Measurements from ENCODE around the gene SEC16B.

Gene SEC16B

DNA sequence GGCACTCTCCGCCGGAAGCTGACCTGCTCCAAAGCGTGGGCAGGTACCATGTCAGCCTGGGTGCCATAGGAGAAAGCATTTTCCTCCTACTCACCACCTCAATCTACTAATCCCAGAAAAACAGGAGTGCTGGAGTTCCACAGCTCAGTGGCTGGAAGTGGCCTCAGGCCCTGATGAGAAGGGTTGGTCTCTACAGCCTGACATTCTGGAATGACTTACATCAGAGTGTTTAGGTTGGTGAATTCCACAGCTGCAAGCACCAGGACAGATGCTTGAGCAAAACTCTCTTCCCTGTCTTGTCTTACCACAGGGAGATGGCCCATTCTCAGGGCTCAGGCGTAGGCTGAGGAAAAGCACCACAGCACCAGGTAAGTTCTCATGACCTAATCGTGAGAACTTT lies 5.5 kb downstream of the SEC16B start (continued):
- TF ChIP-seq ZNF777 (tag by site-specific recombination; IDR thresholded peaks at IDR 0.05; ENCODE audit: borderline replicate concordance) (no peak), BCL11A (tag by site-specific recombination; IDR thresholded peaks at IDR 0.05; ENCODE audit: low read depth) (no peak)
- TF ChIP-seq, protein P1, sequence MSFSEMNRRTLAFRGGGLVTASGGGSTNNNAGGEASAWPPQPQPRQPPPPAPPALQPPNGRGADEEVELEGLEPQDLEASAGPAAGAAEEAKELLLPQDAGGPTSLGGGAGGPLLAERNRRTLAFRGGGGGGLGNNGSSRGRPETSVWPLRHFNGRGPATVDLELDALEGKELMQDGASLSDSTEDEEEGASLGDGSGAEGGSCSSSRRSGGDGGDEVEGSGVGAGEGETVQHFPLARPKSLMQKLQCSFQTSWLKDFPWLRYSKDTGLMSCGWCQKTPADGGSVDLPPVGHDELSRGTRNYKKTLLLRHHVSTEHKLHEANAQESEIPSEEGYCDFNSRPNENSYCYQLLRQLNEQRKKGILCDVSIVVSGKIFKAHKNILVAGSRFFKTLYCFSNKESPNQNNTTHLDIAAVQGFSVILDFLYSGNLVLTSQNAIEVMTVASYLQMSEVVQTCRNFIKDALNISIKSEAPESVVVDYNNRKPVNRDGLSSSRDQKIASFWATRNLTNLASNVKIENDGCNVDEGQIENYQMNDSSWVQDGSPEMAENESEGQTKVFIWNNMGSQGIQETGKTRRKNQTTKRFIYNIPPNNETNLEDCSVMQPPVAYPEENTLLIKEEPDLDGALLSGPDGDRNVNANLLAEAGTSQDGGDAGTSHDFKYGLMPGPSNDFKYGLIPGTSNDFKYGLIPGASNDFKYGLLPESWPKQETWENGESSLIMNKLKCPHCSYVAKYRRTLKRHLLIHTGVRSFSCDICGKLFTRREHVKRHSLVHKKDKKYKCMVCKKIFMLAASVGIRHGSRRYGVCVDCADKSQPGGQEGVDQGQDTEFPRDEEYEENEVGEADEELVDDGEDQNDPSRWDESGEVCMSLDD (tag by site-specific recombination; IDR thresholded peaks at IDR 0.05): no peak

DNA sequence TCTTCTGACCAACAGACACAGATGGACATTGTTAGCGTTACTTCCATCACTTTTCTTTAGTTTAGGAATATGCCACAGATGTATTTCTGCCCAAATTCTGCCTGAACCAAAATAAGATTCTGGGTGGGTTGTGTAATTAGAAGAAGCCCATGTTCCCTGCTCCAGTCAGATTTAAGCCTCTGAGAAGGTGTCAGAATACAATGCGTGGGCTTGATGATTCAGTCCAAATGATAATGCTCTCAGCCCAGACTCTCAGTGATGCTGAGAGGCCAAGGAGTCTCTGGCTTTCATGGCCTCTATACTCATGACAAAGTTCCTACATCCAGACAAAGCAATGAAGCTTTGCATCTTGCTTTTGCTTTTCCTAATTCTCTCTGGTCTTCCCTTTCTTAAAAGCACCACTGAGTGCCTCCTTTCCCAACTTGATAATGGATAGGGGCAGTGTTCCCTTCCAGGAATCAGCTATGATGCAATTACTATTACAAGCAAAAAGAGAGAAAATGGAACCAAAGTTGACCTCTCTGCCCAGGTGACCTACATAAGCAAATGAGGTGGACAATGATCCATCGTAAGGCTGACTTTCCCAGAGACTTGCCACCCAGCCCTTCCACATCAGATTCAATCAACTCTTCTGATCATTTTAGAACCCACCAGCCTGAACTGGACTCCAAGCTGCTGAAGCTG lies 8.8 kb downstream of the SEC16B start:
- CTCF ChIA-PET: interaction anchor here (0.6 to 2.0 kb wide), 2 partner anchors 53 to 339 kb away, joined by 4 to 7 read pairs; no protein-coding TSS in a partner anchor
- TF ChIP-seq GLI2 (tag by site-specific recombination; IDR thresholded peaks at IDR 0.05; ENCODE audit: borderline replicate concordance, low read depth) (no peak), ZNF747 (tag by site-specific recombination; IDR thresholded peaks at IDR 0.05) (no peak), IKZF3 (tag by site-specific recombination; IDR thresholded peaks at IDR 0.05) (no peak), ZNF16 (tag by site-specific recombination; IDR thresholded peaks at IDR 0.05; ENCODE audit: low read depth) (no peak), ZNF140 (tag by site-specific recombination; IDR thresholded peaks at IDR 0.05) (no peak), ZNF138 (tag by site-specific recombination; IDR thresholded peaks at IDR 0.05; ENCODE audit: borderline replicate concordance) (no peak), ZNF169 (tag by site-specific recombination; IDR thresholded peaks at IDR 0.05) (no peak), ZNF514 (tag by site-specific recombination; IDR thresholded peaks at IDR 0.05) (no peak), ZNF133 (tag by site-specific recombination; IDR thresholded peaks at IDR 0.05) (no peak), ZFP69B (tag by site-specific recombination; IDR thresholded peaks at IDR 0.05) (no peak), ZNF785 (tag by site-specific recombination; IDR thresholded peaks at IDR 0.05) (no peak), ZNF114 (tag by site-specific recombination; IDR thresholded peaks at IDR 0.05) (no peak)
- TF ChIP-seq, protein P2, sequence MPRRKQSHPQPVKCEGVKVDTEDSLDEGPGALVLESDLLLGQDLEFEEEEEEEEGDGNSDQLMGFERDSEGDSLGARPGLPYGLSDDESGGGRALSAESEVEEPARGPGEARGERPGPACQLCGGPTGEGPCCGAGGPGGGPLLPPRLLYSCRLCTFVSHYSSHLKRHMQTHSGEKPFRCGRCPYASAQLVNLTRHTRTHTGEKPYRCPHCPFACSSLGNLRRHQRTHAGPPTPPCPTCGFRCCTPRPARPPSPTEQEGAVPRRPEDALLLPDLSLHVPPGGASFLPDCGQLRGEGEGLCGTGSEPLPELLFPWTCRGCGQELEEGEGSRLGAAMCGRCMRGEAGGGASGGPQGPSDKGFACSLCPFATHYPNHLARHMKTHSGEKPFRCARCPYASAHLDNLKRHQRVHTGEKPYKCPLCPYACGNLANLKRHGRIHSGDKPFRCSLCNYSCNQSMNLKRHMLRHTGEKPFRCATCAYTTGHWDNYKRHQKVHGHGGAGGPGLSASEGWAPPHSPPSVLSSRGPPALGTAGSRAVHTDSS (tag by site-specific recombination; IDR thresholded peaks at IDR 0.05): no peak
- TF ChIP-seq, protein P3, sequence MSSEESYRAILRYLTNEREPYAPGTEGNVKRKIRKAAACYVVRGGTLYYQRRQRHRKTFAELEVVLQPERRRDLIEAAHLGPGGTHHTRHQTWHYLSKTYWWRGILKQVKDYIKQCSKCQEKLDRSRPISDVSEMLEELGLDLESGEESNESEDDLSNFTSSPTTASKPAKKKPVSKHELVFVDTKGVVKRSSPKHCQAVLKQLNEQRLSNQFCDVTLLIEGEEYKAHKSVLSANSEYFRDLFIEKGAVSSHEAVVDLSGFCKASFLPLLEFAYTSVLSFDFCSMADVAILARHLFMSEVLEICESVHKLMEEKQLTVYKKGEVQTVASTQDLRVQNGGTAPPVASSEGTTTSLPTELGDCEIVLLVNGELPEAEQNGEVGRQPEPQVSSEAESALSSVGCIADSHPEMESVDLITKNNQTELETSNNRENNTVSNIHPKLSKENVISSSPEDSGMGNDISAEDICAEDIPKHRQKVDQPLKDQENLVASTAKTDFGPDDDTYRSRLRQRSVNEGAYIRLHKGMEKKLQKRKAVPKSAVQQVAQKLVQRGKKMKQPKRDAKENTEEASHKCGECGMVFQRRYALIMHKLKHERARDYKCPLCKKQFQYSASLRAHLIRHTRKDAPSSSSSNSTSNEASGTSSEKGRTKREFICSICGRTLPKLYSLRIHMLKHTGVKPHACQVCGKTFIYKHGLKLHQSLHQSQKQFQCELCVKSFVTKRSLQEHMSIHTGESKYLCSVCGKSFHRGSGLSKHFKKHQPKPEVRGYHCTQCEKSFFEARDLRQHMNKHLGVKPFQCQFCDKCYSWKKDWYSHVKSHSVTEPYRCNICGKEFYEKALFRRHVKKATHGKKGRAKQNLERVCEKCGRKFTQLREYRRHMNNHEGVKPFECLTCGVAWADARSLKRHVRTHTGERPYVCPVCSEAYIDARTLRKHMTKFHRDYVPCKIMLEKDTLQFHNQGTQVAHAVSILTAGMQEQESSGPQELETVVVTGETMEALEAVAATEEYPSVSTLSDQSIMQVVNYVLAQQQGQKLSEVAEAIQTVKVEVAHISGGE (tag by site-specific recombination; conservative IDR thresholded peaks at IDR 0.05; ENCODE audit: low read depth): no peak
- TF ChIP-seq, protein P4, sequence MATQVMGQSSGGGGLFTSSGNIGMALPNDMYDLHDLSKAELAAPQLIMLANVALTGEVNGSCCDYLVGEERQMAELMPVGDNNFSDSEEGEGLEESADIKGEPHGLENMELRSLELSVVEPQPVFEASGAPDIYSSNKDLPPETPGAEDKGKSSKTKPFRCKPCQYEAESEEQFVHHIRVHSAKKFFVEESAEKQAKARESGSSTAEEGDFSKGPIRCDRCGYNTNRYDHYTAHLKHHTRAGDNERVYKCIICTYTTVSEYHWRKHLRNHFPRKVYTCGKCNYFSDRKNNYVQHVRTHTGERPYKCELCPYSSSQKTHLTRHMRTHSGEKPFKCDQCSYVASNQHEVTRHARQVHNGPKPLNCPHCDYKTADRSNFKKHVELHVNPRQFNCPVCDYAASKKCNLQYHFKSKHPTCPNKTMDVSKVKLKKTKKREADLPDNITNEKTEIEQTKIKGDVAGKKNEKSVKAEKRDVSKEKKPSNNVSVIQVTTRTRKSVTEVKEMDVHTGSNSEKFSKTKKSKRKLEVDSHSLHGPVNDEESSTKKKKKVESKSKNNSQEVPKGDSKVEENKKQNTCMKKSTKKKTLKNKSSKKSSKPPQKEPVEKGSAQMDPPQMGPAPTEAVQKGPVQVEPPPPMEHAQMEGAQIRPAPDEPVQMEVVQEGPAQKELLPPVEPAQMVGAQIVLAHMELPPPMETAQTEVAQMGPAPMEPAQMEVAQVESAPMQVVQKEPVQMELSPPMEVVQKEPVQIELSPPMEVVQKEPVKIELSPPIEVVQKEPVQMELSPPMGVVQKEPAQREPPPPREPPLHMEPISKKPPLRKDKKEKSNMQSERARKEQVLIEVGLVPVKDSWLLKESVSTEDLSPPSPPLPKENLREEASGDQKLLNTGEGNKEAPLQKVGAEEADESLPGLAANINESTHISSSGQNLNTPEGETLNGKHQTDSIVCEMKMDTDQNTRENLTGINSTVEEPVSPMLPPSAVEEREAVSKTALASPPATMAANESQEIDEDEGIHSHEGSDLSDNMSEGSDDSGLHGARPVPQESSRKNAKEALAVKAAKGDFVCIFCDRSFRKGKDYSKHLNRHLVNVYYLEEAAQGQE (tag by site-specific recombination; IDR thresholded peaks at IDR 0.05): no peak
- Histone ChIP-seq H3K36me3 (ENCODE audit: control insufficient read depth in 2 of 2, insufficient read depth in 1 of 2, low read length in 2 of 2) (no peaks in the 10 kb centered on the region), H3K9me3 (ENCODE audit: control insufficient read depth, insufficient read depth, low read depth, low read length) (no peaks in the 10 kb centered on the region), H3K4me1 (ENCODE audit: control insufficient read depth, insufficient read depth, low read length) (no peaks in the 10 kb centered on the region), H3K27ac (ENCODE audit: extremely low read depth, low read depth, low read length) (no peak overlapping the region), H3K4me3 (ENCODE audit: low read depth, low read length) (no peak overlapping the region)
- POLR2A ChIA-PET: no interaction called here

All from HEK293 (cell line).